Progenitor cell of endocrine pancreas (in vitro differentiated cells): ENCODE results near the gene NFS1. TPM values are rescaled to one million over a fixed set of nuclear protein-coding genes. Genes with fewer than 3 reads are reported as not detected.
A peak's percentile ranks its signal among the peaks of the same experiment; 100 is the strongest.
"Not testable (repeated sequence)": the region's sequence is repeated elsewhere in the genome, so short reads cannot be mapped to it uniquely, and the experiment has no call there.

Experiments
- DNase-seq: peaks from one replicate; pipeline ENCODE4 v3.0.0; 2021; ENCODE audit warnings: low spot score; ENCODE audit not compliant: unreplicated experiment
- H3K27ac Mint-ChIP-seq: 2 replicates; pipeline ENCODE4 v1.8.0; 2021; ENCODE audit warnings: mild to moderate bottlenecking, moderate library complexity, mixed read lengths
- H3K27me3 Mint-ChIP-seq: 2 replicates; pipeline ENCODE4 v1.8.0; 2021; ENCODE audit warnings: mixed read lengths
- H3K36me3 Mint-ChIP-seq: 2 replicates; pipeline ENCODE4 v1.8.0; 2022; ENCODE audit warnings: mixed read lengths; ENCODE audit not compliant: insufficient read depth
- H3K4me1 Mint-ChIP-seq: 2 replicates; pipeline ENCODE4 v1.8.0; 2021; ENCODE audit warnings: low read depth, mixed read lengths
- H3K4me3 Mint-ChIP-seq: 2 replicates; pipeline ENCODE4 v1.8.0; 2021; ENCODE audit warnings: low read depth, mild to moderate bottlenecking, moderate library complexity, mixed read lengths
- H3K9me3 Mint-ChIP-seq: 2 replicates; pipeline ENCODE4 v1.8.0; 2021; ENCODE audit warnings: low read depth, mixed read lengths
- total RNA-seq: library from RNA; stranded (reverse); gene quantifications from 2 replicates; pipeline ENCODE4 v1.2.1, GENCODE V29; 2021
- TF ChIP-seq, protein P1 (sequence below): fragments of 200-600 bp; sonication (generic); IDR thresholded peaks from one replicate; pipeline ENCODE4 v1.5.0; 2021; ENCODE audit warnings: antibody characterized with exemption, mild to moderate bottlenecking; ENCODE audit not compliant: unreplicated experiment

NFS1 gene
- total RNA-seq, 1 donor from 2014 or later, result 13.7 TPM

DNA sequence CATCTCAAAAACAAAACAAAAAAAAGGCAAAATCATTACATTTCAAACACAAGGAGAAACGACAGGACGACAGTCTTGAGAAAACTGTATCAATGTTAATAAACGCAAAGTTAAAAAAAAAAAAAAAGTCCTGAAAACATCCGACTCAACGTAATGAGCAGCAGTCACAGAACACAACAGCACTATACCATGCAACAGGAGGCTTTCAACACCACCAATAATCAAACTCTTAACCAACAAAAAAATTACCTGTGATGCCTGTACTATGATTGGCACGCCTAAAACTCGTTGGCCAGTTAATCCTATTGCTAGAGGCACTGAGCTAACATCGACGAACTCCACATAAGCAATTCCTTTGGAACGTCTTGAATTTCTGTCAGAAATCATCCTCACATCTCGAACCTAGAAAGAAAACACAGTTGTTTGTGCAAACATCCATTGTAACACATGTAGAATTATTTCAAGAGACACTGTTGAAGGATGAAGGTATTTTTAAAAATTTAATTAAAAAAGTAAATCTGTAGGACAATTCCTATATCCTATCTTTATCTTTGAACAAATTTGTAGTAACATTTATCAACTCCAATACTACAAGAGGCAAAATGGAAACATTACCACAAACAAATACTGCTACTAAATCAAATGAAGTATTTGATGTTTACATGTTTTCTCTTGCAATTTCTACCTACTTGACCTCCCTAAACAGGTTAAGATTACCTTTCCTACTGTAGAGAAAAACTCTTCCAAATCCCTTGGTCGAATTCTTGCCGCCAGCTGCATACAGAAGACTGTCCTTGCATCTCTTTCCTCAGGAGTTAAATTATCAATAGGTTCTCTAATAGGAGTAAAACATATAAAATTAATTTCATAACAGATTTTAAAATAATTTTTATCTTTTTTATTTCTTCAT lies 25.4 kb upstream of the NFS1 start:
- TF ChIP-seq, protein P1, sequence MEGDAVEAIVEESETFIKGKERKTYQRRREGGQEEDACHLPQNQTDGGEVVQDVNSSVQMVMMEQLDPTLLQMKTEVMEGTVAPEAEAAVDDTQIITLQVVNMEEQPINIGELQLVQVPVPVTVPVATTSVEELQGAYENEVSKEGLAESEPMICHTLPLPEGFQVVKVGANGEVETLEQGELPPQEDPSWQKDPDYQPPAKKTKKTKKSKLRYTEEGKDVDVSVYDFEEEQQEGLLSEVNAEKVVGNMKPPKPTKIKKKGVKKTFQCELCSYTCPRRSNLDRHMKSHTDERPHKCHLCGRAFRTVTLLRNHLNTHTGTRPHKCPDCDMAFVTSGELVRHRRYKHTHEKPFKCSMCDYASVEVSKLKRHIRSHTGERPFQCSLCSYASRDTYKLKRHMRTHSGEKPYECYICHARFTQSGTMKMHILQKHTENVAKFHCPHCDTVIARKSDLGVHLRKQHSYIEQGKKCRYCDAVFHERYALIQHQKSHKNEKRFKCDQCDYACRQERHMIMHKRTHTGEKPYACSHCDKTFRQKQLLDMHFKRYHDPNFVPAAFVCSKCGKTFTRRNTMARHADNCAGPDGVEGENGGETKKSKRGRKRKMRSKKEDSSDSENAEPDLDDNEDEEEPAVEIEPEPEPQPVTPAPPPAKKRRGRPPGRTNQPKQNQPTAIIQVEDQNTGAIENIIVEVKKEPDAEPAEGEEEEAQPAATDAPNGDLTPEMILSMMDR, result no peak
- Mint-ChIP-seq H3K4me1 (no peaks in the 10 kb centered on the region), H3K27ac (peak overlapping the region; percentile 33), H3K27me3 (no peaks in the 10 kb centered on the region), H3K36me3 (peaks cover 39% of the 10 kb centered on the region), H3K9me3 (no peaks in the 10 kb centered on the region), H3K4me3 (no peak overlapping the region)
- no peak for DNase-seq

DNA sequence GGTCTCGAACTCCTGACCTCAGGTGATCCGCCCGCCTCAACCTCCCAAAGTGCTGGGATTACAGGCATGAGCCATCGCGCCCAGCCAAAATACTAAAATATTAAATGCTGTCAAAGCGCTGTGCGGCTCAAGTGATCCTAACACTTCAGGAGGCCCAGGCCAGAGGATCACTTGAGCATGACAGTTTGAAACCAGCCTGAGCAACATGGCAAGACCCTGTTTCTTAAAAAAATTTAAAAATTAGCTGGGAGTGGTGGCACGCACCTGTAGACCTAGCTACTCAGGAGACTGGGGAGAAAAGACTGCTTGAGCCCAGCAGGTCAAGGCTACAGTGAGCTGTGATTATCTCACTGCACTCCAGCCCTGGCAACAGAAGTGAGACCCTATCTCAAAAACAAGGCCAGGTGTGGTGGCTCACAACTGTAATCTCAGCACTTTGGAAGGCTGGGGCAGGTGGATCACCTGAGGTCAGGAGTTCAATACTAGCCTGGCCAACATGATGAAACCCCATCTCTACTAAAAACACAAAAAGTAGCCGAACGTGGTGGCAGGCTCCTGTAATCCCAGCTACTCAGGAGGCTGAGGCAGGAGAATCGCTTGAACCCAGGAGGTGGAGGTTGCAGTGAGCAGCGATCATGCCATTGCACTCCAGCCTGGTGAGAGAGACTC lies 24.6 kb upstream of the NFS1 start:
- not testable (repeated sequence) for H3K9me3 Mint-ChIP-seq, DNase-seq, H3K4me3 Mint-ChIP-seq, H3K27me3 Mint-ChIP-seq, H3K4me1 Mint-ChIP-seq, H3K27ac Mint-ChIP-seq
- peaks cover 39% of the 10 kb centered on the region for H3K36me3 Mint-ChIP-seq

DNA sequence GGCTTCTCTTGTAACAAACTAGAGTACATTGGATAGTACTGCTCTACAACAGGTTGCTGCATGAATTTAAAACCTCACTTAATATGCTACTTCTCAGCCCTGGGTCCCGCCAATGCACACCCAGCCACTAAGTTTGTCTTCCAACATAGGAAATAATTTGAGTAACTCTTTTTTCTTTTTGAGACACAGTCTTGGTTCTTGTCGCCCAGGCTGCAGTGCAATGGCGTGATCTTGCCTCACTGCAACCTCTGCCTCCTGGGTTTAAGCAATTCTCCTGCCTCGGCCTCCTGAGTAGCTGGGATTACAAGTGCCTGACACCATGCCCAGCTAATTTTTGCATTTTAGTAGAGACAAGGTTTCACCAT lies 24.1 kb upstream of the NFS1 start:
- not testable (repeated sequence) for H3K27ac Mint-ChIP-seq, H3K27me3 Mint-ChIP-seq, H3K4me1 Mint-ChIP-seq, DNase-seq, H3K4me3 Mint-ChIP-seq, H3K9me3 Mint-ChIP-seq
- H3K36me3 Mint-ChIP-seq, result peaks cover 39% of the 10 kb centered on the region

- Mint-ChIP-seq H3K27ac (no peak overlapping the region), H3K36me3 (peaks cover 44% of the 10 kb centered on the region), H3K4me1 (no peaks in the 10 kb centered on the region), H3K27me3 (no peaks in the 10 kb centered on the region), H3K4me3 (no peak overlapping the region), H3K9me3 (no peaks in the 10 kb centered on the region)
- no peak for DNase-seq
- TF ChIP-seq, protein P1, result no peak
These were observed 22.5 kb upstream of the NFS1 start for GRCh38 chr20:35721621-35722020.

DNA sequence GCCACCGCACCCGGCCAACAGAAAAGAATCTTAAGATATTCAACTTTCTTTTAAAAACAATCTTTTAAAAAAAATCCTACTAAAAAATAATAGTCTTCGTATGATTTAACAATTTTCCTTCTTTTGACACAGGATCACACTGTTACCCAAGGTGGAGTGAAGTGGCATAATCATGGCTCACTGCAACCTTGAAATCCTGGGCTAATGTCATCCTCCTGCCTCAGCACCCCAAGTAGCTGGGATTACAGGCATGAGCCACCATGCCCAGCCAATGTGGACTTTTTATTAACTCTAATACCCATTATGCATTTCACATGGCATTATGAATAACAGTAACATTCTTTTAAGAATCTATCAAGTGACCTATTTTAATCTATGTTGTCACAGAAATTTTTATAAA lies 22.1 kb upstream of the NFS1 start:
- no peak for DNase-seq
- Mint-ChIP-seq H3K4me3 (no peak overlapping the region), H3K9me3 (no peaks in the 10 kb centered on the region), H3K4me1 (no peaks in the 10 kb centered on the region), H3K36me3 (peaks cover 41% of the 10 kb centered on the region), H3K27ac (no peak overlapping the region), H3K27me3 (no peaks in the 10 kb centered on the region)
- TF ChIP-seq, protein P1, result no peak

GRCh38 chr20:35720165-35721123 lies 21.3 kb upstream of the NFS1 start:
- Mint-ChIP-seq H3K36me3 (peaks cover 44% of the 10 kb centered on the region), H3K27me3 (no peaks in the 10 kb centered on the region), H3K4me3 (no peak overlapping the region), H3K9me3 (no peaks in the 10 kb centered on the region), H3K27ac (peak overlapping the region; percentile 82), H3K4me1 (no peaks in the 10 kb centered on the region)
- TF ChIP-seq, protein P1, result no peak
- no peak for DNase-seq
